BLaER1 treated with 17β-estradiol and CSF1 and Interleukin-3, amounts not matched to agents 10 nM and 100 nM (cell line): Measurements from ENCODE around the gene DMRTC2.

Experiments
- H3K27ac ChIP-seq, 11 experiments: shearing (Covaris generic); formaldehyde crosslinking; 2 replicates each; pipeline ENCODE4 v1.8.1; 2022
- H3K27me3 ChIP-seq, 11 experiments: shearing (Covaris generic); formaldehyde crosslinking; 2 replicates each; pipeline ENCODE4 v1.8.1; 2022
- H3K36me3 ChIP-seq, 11 experiments: shearing (Covaris generic); formaldehyde crosslinking; 2 replicates each; pipeline ENCODE4 v1.8.1; 2022
- H3K4me1 ChIP-seq, 10 experiments: shearing (Covaris generic); formaldehyde crosslinking; 2 replicates each; pipeline ENCODE4 v1.8.1; 2022
- H3K4me2 ChIP-seq, 11 experiments: shearing (Covaris generic); formaldehyde crosslinking; 2 replicates each; pipeline ENCODE4 v1.8.1; 2022
- H3K4me3 ChIP-seq, 10 experiments: shearing (Covaris generic); formaldehyde crosslinking; 2 replicates each; pipeline ENCODE4 v1.8.1; 2022
- H3K9ac ChIP-seq, 11 experiments: shearing (Covaris generic); formaldehyde crosslinking; 2 replicates each; pipeline ENCODE4 v1.8.1; 2022
- H3K9me3 ChIP-seq, 11 experiments: shearing (Covaris generic); formaldehyde crosslinking; replicated peaks in 1 of 11; 2 replicates each; pipeline ENCODE4 v1.8.1; 2022
- H4K20me1 ChIP-seq, 11 experiments: shearing (Covaris generic); formaldehyde crosslinking; 2 replicates each; pipeline ENCODE4 v1.8.1; 2022
- Cebpa-rat ChIP-seq, 11 experiments: shearing (Covaris generic); IDR thresholded peaks; 2 replicates each; pipeline ENCODE4 v1.8.1; 2022

The DMRTC2 gene

DNA sequence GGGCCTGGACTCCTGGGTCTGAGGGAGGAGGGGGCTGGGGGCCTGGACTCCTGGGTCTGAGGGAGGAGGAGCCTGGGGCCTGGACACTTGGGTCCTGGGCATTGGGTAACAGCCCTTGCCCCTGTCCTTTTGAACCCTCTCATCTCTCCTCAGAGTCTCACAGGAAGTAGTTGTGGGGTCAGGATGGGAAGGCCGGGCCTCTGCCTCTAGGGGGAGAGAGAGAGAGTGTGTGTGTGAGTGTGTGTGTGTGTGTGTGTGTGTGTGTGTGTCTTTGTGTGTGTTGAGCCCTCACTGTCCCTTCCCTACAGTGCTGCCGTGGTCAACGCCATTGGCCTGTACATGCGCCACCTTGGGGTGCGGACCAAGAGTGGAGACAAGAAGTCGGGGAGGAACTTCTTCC, 49.1 kb downstream of the DMRTC2 start:
- Histone ChIP-seq H3K4me2 (no peak overlapping the region), H3K4me1 (peaks cover 5 to 39% (median 32%) of the 10 kb centered on the region in 10 experiments; a peak in 17 of 20 replicates), H3K4me3 (no peak overlapping the region), H3K27me3 (no peaks in the 10 kb centered on the region), H3K27ac (peak overlapping the region in 3 of 11 experiments; percentile 17 to 29 (median 27); a peak in 2 of 22 replicates), H3K9ac (peak overlapping the region in 1 of 11 experiments; percentile 33; a peak in 1 of 22 replicates), H4K20me1 (peaks cover 21 to 87% (median 74%) of the 10 kb centered on the region in 11 experiments), H3K36me3 (peaks cover 76 to 84% (median 82%) of the 10 kb centered on the region in 11 experiments), H3K9me3 (no peaks in the 10 kb centered on the region)
- TF ChIP-seq Cebpa-rat (IDR thresholded peaks at IDR 0.05), result no peak

DNA sequence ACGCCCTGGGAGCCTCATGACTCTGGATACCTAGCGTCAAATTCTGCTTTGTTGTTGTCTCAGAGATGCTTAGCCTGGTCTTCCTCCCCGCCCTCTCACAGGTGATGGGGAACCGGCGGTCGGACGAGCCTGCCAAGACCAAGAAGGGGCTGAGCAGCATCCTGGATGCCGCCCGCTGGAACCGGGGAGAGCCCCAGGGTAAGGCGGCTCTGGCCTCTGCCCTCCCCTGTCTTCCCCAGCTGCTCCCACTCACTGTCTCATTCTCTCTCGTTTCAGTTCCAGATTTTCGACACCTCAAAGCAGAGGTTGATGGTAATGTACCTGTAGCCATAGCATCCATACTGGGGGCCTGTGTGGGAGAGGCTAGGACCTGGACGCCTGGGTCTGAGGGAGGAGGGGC, 49.5 kb downstream of the DMRTC2 start:
- peaks cover 5 to 35% (median 28%) of the 10 kb centered on the region in 10 experiments; a peak in 17 of 20 replicates for H3K4me1 ChIP-seq
- no peak overlapping the region for H3K4me2 ChIP-seq
- no peak for TF ChIP-seq Cebpa-rat (IDR thresholded peaks at IDR 0.05)
- peaks cover 18 to 87% (median 74%) of the 10 kb centered on the region in 11 experiments for H4K20me1 ChIP-seq
- H3K9ac ChIP-seq, result peak overlapping the region in 2 of 11 experiments; percentile 8 to 33; a peak in 1 of 22 replicates
- H3K27ac ChIP-seq, result peak overlapping the region in 2 of 11 experiments; percentile 17 to 29; a peak in 2 of 22 replicates
- no peak overlapping the region for H3K4me3 ChIP-seq
- no peaks in the 10 kb centered on the region for H3K27me3 ChIP-seq
- H3K9me3 ChIP-seq, result no peaks in the 10 kb centered on the region
- peaks cover 76 to 84% (median 82%) of the 10 kb centered on the region in 11 experiments for H3K36me3 ChIP-seq

DNA sequence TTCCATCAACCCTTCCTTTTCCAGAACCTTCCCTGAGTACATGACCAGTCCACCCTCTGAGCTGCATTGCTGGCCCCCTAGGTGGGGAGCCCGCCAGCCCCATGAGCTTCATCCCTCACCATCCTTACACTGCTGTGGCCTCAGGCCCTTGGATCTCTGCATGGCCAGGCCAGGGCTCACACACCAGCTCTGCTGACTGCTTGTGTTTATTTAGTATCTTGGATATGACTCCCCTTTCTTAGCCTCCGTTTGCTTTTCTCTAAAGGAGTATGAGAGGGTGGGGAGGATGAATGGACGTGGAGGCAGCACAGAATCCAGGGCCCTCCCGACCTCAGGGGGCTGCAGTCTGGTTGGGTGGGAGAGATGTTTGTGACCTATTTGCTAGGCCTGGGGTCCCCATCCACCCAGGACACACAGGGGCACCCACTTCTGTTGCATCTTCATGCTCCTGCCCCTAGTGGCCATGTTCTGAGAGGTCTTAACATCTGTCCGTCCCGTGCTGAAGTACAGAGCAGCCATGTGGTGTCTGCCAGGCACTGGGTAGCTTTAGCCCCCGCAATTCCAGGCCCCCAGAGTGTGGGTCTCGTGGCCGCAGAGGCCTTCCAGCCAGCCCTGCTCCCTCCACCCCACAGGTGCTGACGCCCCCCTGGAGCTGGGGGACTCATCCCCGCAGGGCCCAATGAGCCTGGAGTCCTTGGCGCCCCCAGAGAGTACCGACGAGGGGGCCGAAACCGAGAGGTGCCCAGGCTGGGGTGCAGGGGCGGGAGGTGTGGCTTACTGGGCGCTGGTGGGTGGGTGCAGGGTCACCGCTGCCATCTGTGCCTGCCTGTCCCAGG, 51.1 kb downstream of the DMRTC2 start:
- Histone ChIP-seq H3K36me3 (peaks cover 76 to 85% (median 82%) of the 10 kb centered on the region in 11 experiments), H3K27ac (peak overlapping the region in 2 of 11 experiments; percentile 4 to 29; a peak in 1 of 22 replicates), H4K20me1 (peaks cover 9 to 87% (median 65%) of the 10 kb centered on the region in 11 experiments), H3K4me1 (peaks cover 5 to 24% (median 21%) of the 10 kb centered on the region in 10 experiments; a peak in 17 of 20 replicates), H3K27me3 (no peaks in the 10 kb centered on the region), H3K9me3 (no peaks in the 10 kb centered on the region), H3K9ac (peak overlapping the region in 4 of 11 experiments; percentile 23 to 29 (median 26); a peak in 2 of 22 replicates), H3K4me3 (no peak overlapping the region), H3K4me2 (no peak overlapping the region)
- no peak for TF ChIP-seq Cebpa-rat (IDR thresholded peaks at IDR 0.05)

DNA sequence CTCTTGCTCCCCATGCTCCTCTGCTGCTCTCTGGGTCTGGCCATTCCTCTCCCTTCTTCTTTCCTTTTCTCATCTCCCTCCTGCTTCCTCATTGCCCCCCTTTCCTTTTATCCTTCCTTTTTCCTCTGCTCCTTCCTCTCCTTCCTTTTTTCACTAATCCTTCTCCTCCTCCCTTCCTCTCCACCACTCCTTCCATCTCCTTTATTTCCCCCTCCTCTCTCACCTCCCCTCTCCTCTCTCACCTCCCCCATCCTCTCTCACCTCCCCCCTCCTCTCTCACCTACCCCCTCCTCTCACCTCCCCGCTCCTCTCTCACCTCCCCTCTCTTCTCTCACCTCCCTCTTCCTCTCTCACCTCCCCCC, 51.7 kb downstream of the DMRTC2 start:
- Histone ChIP-seq H3K4me3 (no peak overlapping the region), H3K4me2 (no peak overlapping the region), H3K27ac (0 out of 22 replicates have a peak overlapping the region, but pooled peaks of 1 of the 11 experiments have one; percentile 29), H3K9me3 (no peaks in the 10 kb centered on the region), H3K36me3 (peaks cover 78 to 85% (median 82%) of the 10 kb centered on the region in 11 experiments), H3K4me1 (peaks cover 3 to 18% (median 15%) of the 10 kb centered on the region in 10 experiments; a peak in 17 of 20 replicates), H3K27me3 (no peaks in the 10 kb centered on the region), H3K9ac (peak overlapping the region in 1 of 11 experiments; percentile 23; a peak in 1 of 22 replicates), H4K20me1 (peaks cover 9 to 87% (median 63%) of the 10 kb centered on the region in 11 experiments)
- no peak for TF ChIP-seq Cebpa-rat (IDR thresholded peaks at IDR 0.05)

DNA sequence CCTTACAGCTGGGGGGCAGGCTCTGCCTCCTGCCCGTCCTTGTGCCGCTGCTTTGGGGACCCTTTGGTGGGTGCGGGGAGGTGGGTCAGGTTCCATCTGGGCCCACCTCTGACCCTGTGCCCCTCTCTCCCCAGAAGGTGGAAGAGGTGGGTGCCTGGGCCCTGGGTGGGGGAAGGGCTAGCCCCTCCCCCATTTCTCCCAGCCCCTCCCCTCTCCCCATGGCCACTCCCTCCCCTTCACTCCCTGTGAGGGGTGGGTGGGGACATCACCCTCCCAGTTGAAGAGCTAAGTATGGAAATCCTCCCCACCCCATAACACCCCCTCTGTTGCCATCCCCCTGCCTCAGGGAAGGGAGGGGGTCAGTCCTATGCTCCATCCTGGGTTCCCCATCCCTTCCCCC, 52.3 kb downstream of the DMRTC2 start:
- Histone ChIP-seq H3K4me3 (no peak overlapping the region), H4K20me1 (peaks cover 4 to 87% (median 63%) of the 10 kb centered on the region in 11 experiments; a peak in 21 of 22 replicates), H3K9ac (no peak overlapping the region), H3K4me2 (no peak overlapping the region), H3K9me3 (no peaks in the 10 kb centered on the region), H3K27ac (no peak overlapping the region), H3K36me3 (peaks cover 78 to 85% (median 82%) of the 10 kb centered on the region in 11 experiments), H3K27me3 (no peaks in the 10 kb centered on the region), H3K4me1 (peaks cover 0 to 12% (median 9%) of the 10 kb centered on the region in 10 experiments; a peak in 17 of 20 replicates)
- TF ChIP-seq Cebpa-rat (IDR thresholded peaks at IDR 0.05), result no peak

DNA sequence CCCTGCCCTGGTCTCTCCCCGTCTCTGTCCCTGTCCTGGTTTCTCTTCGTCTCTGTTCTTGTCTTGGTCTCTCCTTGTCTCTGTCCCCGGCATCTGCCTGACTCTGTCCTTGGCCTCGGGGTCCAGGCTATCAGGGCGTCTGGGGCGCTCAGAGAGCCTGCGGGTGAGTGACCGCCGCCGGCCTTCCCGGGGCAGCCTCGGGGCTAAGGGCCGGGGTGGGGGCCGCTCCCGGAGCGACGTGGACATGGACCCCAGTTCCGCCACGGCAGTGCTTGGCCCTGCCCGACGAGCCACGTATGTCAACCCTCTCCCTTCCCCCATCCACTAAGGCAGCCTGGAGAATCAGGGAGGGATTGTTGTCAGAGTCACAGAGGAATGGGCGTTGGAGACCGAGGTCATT, 53.0 kb downstream of the DMRTC2 start:
- no peak overlapping the region for H3K27ac ChIP-seq
- H3K4me1 ChIP-seq, result peaks cover 0 to 7% (median 3%) of the 10 kb centered on the region in 10 experiments; a peak in 15 of 20 replicates
- H4K20me1 ChIP-seq, result peaks cover 4 to 87% (median 62%) of the 10 kb centered on the region in 11 experiments; a peak in 20 of 22 replicates
- H3K27me3 ChIP-seq, result no peaks in the 10 kb centered on the region
- peaks cover 78 to 85% (median 82%) of the 10 kb centered on the region in 11 experiments for H3K36me3 ChIP-seq
- no peak for TF ChIP-seq Cebpa-rat (IDR thresholded peaks at IDR 0.05)
- no peak overlapping the region for H3K4me3 ChIP-seq
- H3K9me3 ChIP-seq, result no peaks in the 10 kb centered on the region
- H3K9ac ChIP-seq, result no peak overlapping the region
- H3K4me2 ChIP-seq, result no peak overlapping the region

DNA sequence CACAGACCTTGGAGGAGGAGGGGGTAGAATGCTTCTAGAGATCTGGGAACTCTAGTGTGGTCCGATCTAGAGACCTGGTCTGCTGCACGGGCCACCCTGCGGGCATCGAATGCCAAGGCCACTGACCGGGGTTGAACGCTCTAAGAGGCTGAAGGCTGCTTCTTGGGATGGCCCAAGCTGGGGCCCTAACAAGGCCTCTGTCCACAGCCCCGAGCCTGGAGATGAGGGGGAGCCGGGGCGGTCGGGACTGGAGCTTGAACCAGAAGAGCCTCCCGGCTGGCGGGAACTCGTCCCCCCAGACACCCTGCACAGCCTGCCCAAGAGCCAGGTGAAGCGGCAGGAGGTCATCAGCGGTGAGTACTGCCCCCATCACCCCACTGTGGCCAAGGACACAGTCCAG, 53.4 kb downstream of the DMRTC2 start:
- Histone ChIP-seq H3K4me2 (no peak overlapping the region), H4K20me1 (peaks cover 4 to 88% (median 66%) of the 10 kb centered on the region in 11 experiments; a peak in 20 of 22 replicates), H3K9me3 (no peaks in the 10 kb centered on the region), H3K9ac (no peak overlapping the region), H3K27me3 (no peaks in the 10 kb centered on the region), H3K4me3 (no peak overlapping the region), H3K36me3 (peaks cover 80 to 86% (median 84%) of the 10 kb centered on the region in 11 experiments), H3K4me1 (peaks cover 0 to 4% (median 0%) of the 10 kb centered on the region in 10 experiments; a peak in 4 of 20 replicates), H3K27ac (no peak overlapping the region)
- no peak for TF ChIP-seq Cebpa-rat (IDR thresholded peaks at IDR 0.05)
